Right ventricle myocardium superior (tissue), 1 donor: ENCODE measurements around the gene DNASE1. TPM values are rescaled to one million over a fixed set of nuclear protein-coding genes. Genes with fewer than 3 reads are reported as not detected.
"Not testable (repeated sequence)": the region's sequence is repeated elsewhere in the genome, so short reads cannot be mapped to it uniquely, and the experiment has no call there.

Source experiments
- ATAC-seq: fragments of 200-7000 bp; cut with Tn5 transposase; one replicate; pipeline ENCODE4 v1.9.1; 2020; ENCODE audit warnings: mild to moderate bottlenecking; ENCODE audit not compliant: poor library complexity
- DNase-seq: peaks from one replicate; pipeline ENCODE4 v3.0.0-alpha.2; 2020
- intact Hi-C: fragments of 100-400 bp; cut with DNase I; formaldehyde crosslinking; loops from one replicate; pipeline ENCODE4 v1.11.2; 2022
- total RNA-seq: library from RNA; stranded (reverse); fragmentation: NEBNext Ultra II Directional; extraction: Animal tissue kit (Norgen Biotek cat#: 25700); gene quantifications from one replicate; pipeline ENCODE4 v1.2.1, GENCODE V29; 2021
- donor health status: DM: no; HTN: yes; CAD: no; lungs with severe emphysema.

DNASE1 gene
- total RNA-seq, 1 donor from 2014 or later = 8.1 TPM

GRCh38 chr16:3640207-3640606, 14.3 kb upstream of the DNASE1 start:
- ATAC-seq (no peak), DNase-seq (no peak)
- intact Hi-C loops = no loop called here

- ATAC-seq (no peak), DNase-seq (peak; percentile 32)
- intact Hi-C loops = no loop called here
Measured at GRCh38 chr16:3640632-3641501, 13.6 kb upstream of the DNASE1 start.

GRCh38 chr16:3641801-3642396, 12.6 kb upstream of the DNASE1 start:
- ATAC-seq = no peak
- intact Hi-C loops = no loop called here

GRCh38 chr16:3642397-3643094, 11.9 kb upstream of the DNASE1 start:
- ATAC-seq (peak; percentile 48), DNase-seq (peak; percentile 39)
- intact Hi-C loops = no loop called here

More at GRCh38 chr16:3641801-3642396, 12.6 kb upstream of the DNASE1 start:
- no peak for DNase-seq

- no peak for ATAC-seq
- intact Hi-C loops = no loop called here
- DNase-seq = peak; percentile 20
Measured at GRCh38 chr16:3643095-3643730, 11.3 kb upstream of the DNASE1 start.

- intact Hi-C loops = no loop called here
- peak; percentile 13 for DNase-seq
- ATAC-seq = no peak
Measured at GRCh38 chr16:3645108-3645503, 9.4 kb upstream of the DNASE1 start.

GRCh38 chr16:3645504-3646347, 8.8 kb upstream of the DNASE1 start:
- no peak for ATAC-seq
- intact Hi-C loops = no loop called here
- peak; percentile 25 for DNase-seq

- ATAC-seq (no peak), DNase-seq (no peak)
- intact Hi-C loops = no loop called here
Measured at GRCh38 chr16:3646348-3646920, 8.1 kb upstream of the DNASE1 start.

GRCh38 chr16:3650631-3651265, 3.7 kb upstream of the DNASE1 start:
- DNase-seq (no peak), ATAC-seq (no peak)
- intact Hi-C loops = no loop called here

GRCh38 chr16:3651461-3652372, 2.8 kb upstream of the DNASE1 start:
- ATAC-seq (no peak), DNase-seq (peak; percentile 17)
- intact Hi-C loops = no loop called here

GRCh38 chr16:3652373-3653195, 1.9 kb upstream of the DNASE1 start:
- no peak for ATAC-seq
- intact Hi-C loops = no loop called here
- DNase-seq = peak; percentile 11

GRCh38 chr16:3655030-3655395, 522 bp downstream of the DNASE1 start:
- DNase-seq (peak; percentile 37), ATAC-seq (peak; percentile 19)
- intact Hi-C loops = no loop called here

- ATAC-seq (peak; percentile 41), DNase-seq (peak; percentile 34)
- intact Hi-C loops = no loop called here
Measured at GRCh38 chr16:3655396-3656159, 1.1 kb downstream of the DNASE1 start.

- intact Hi-C loops, ATAC-seq, DNase-seq: not testable (repeated sequence)
Measured at GRCh38 chr16:3656160-3656490, 1.6 kb downstream of the DNASE1 start.
